HEK293T (cell line): Measurements from ENCODE around the gene PBOV1.
A peak's percentile ranks its signal among the peaks of the same experiment; 100 is the strongest.

Source experiments
- CTCF ChIA-PET: fragments of 350-600 bp; formaldehyde crosslinking; extraction: SDS; loops from one replicate; lab custom pipeline; 2021; ENCODE audit warnings: antibody characterized with exemption, inconsistent platforms; lab: Yijun Ruan, JAX
- POLR2A ChIA-PET: fragments of 350-600 bp; formaldehyde crosslinking; extraction: SDS; loops from one replicate; lab custom pipeline; 2020; ENCODE audit warnings: antibody characterized with exemption, inconsistent platforms; lab: Yijun Ruan, JAX
- DNase-seq: peaks from one replicate; pipeline ENCODE4 v3.0.0; 2012; ENCODE audit warnings: mixed read lengths; ENCODE audit errors: extremely low spot score
- ARNT ChIP-seq: fragments of 450-650 bp; IDR thresholded peaks from 2 replicates; pipeline ENCODE4 v1.6.1; 2017; ENCODE audit warnings: mild to moderate bottlenecking
- BHLHE40 ChIP-seq: fragments of 450-650 bp; IDR thresholded peaks from 2 replicates; pipeline ENCODE4 v1.6.1; 2016; ENCODE audit warnings: mild to moderate bottlenecking, moderate library complexity, borderline replicate concordance
- CTBP1 ChIP-seq: fragments of 450-650 bp; IDR thresholded peaks from 2 replicates; pipeline ENCODE4 v1.6.1; 2016; ENCODE audit warnings: borderline replicate concordance
- ELF4 ChIP-seq: fragments of 450-650 bp; IDR thresholded peaks from 2 replicates; pipeline ENCODE4 v1.6.1; 2017; ENCODE audit warnings: antibody characterized with exemption
- FOXA1 ChIP-seq: fragments of 450-650 bp; IDR thresholded peaks from 2 replicates; pipeline ENCODE4 v1.6.1; 2016; ENCODE audit warnings: mild to moderate bottlenecking
- FOXK2 ChIP-seq: fragments of 450-650 bp; IDR thresholded peaks from 2 replicates; pipeline ENCODE4 v1.6.1; 2016; ENCODE audit warnings: mild to moderate bottlenecking
- FOXM1 ChIP-seq: fragments of 450-650 bp; IDR thresholded peaks from 2 replicates; pipeline ENCODE4 v1.6.1; 2017; ENCODE audit warnings: mild to moderate bottlenecking, borderline replicate concordance
- HDGF ChIP-seq: fragments of 450-650 bp; IDR thresholded peaks from 2 replicates; pipeline ENCODE4 v1.6.1; 2017; ENCODE audit warnings: antibody characterized with exemption, borderline replicate concordance
- L3MBTL2 ChIP-seq: fragments of 450-650 bp; conservative IDR thresholded peaks from 2 replicates; pipeline ENCODE4 v1.6.1; 2016; ENCODE audit warnings: mild to moderate bottlenecking
- LEF1 ChIP-seq: fragments of 450-650 bp; IDR thresholded peaks from 2 replicates; pipeline ENCODE4 v1.6.1; 2017; ENCODE audit warnings: mild to moderate bottlenecking, borderline replicate concordance
- NFRKB ChIP-seq: fragments of 450-650 bp; IDR thresholded peaks from 2 replicates; pipeline ENCODE4 v1.6.1; 2016; ENCODE audit warnings: mild to moderate bottlenecking, moderate library complexity
- PKNOX1 ChIP-seq: fragments of 450-650 bp; IDR thresholded peaks from 2 replicates; pipeline ENCODE4 v1.6.1; 2016
- SP1 ChIP-seq: fragments of 450-650 bp; IDR thresholded peaks from 2 replicates; pipeline ENCODE4 v1.6.1; 2017
- SUZ12 ChIP-seq: fragments of 450-650 bp; IDR thresholded peaks from 2 replicates; pipeline ENCODE4 v1.6.1; 2016; ENCODE audit warnings: mild to moderate bottlenecking
- TARDBP ChIP-seq: fragments of 450-650 bp; IDR thresholded peaks from 2 replicates; pipeline ENCODE4 v1.6.1; 2016
- ZNF384 ChIP-seq: fragments of 450-650 bp; IDR thresholded peaks from 2 replicates; pipeline ENCODE4 v1.6.1; 2016

The PBOV1 gene

GRCh38 chr6:138237463-138237862 lies 19.2 kb upstream of the PBOV1 start:
- CTCF ChIA-PET, result interaction anchor here (0.7 kb wide), 1 partner anchor 123 kb away, joined by 3 read pairs; no protein-coding TSS in a partner anchor
- DNase-seq, result no peak
- POLR2A ChIA-PET, result no interaction called here
- TF ChIP-seq ZNF384, result no peak
- no peak for TF ChIP-seq SUZ12
- TF ChIP-seq FOXK2, result no peak
- no peak for TF ChIP-seq ARNT
- no peak for TF ChIP-seq NFRKB
- no peak for TF ChIP-seq ELF4
- TF ChIP-seq FOXM1, result no peak
- TF ChIP-seq BHLHE40, result no peak
- no peak for TF ChIP-seq TARDBP
- no peak for TF ChIP-seq PKNOX1
- no peak for TF ChIP-seq L3MBTL2
- TF ChIP-seq FOXA1, result no peak
- TF ChIP-seq LEF1, result no peak
- no peak for TF ChIP-seq CTBP1
- TF ChIP-seq SP1, result no peak
- no peak for TF ChIP-seq HDGF

- ChIA-PET CTCF (no interaction called here), POLR2A (no interaction called here)
- TF ChIP-seq SUZ12 (no peak), L3MBTL2 (no peak), FOXM1 (no peak), FOXA1 (no peak), ARNT (no peak)
Measured at GRCh38 chr6:138235693-138236092, 17.4 kb upstream of the PBOV1 start.

GRCh38 chr6:138235205-138235604 lies 16.9 kb upstream of the PBOV1 start:
- no peak for DNase-seq
- POLR2A ChIA-PET, result no interaction called here
- CTCF ChIA-PET, result no interaction called here
- TF ChIP-seq SP1 (no peak), FOXA1 (no peak), HDGF (no peak), BHLHE40 (no peak), ARNT (no peak), NFRKB (no peak), L3MBTL2 (no peak), CTBP1 (no peak), FOXK2 (no peak), SUZ12 (no peak), TARDBP (no peak), LEF1 (no peak), FOXM1 (no peak)

More at GRCh38 chr6:138235693-138236092, 17.4 kb upstream of the PBOV1 start:
- no peak for DNase-seq

GRCh38 chr6:138234363-138234762 lies 16.1 kb upstream of the PBOV1 start:
- ChIA-PET CTCF (no interaction called here), POLR2A (no interaction called here)
- no peak for DNase-seq
- no peak for TF ChIP-seq CTBP1
- TF ChIP-seq FOXK2, result no peak
- TF ChIP-seq ZNF384, result no peak
- no peak for TF ChIP-seq SUZ12
- TF ChIP-seq LEF1, result no peak
- no peak for TF ChIP-seq NFRKB
- no peak for TF ChIP-seq BHLHE40
- no peak for TF ChIP-seq ARNT

- CTCF ChIA-PET, result no interaction called here
- POLR2A ChIA-PET, result no interaction called here
- TF ChIP-seq NFRKB (no peak), L3MBTL2 (no peak), SUZ12 (no peak), ARNT (no peak), HDGF (no peak), ELF4 (no peak), TARDBP (no peak), FOXA1 (no peak), CTBP1 (no peak), ZNF384 (no peak), BHLHE40 (no peak), SP1 (no peak)
- no peak for DNase-seq
Measured at GRCh38 chr6:138231381-138231886, 13.1 kb upstream of the PBOV1 start.

GRCh38 chr6:138230759-138231380 lies 12.6 kb upstream of the PBOV1 start:
- no peak for TF ChIP-seq ZNF384
- TF ChIP-seq FOXK2, result no peak
- TF ChIP-seq L3MBTL2, result no peak
- no peak for TF ChIP-seq ELF4
- TF ChIP-seq FOXM1, result no peak
- no peak for TF ChIP-seq BHLHE40
- no peak for TF ChIP-seq LEF1
- no peak for TF ChIP-seq TARDBP
- TF ChIP-seq SUZ12, result no peak
- TF ChIP-seq CTBP1, result no peak
- TF ChIP-seq ARNT, result no peak
- no peak for TF ChIP-seq HDGF
- TF ChIP-seq NFRKB, result no peak
- TF ChIP-seq FOXA1, result no peak
- TF ChIP-seq SP1, result no peak
- CTCF ChIA-PET, result no interaction called here
- no peak for DNase-seq
- POLR2A ChIA-PET, result no interaction called here

GRCh38 chr6:138230221-138230620 lies 11.9 kb upstream of the PBOV1 start:
- TF ChIP-seq BHLHE40, result no peak
- no peak for DNase-seq
- ChIA-PET CTCF (no interaction called here), POLR2A (no interaction called here)

- POLR2A ChIA-PET, result no interaction called here
- DNase-seq, result no peak
- TF ChIP-seq HDGF (no peak), L3MBTL2 (peak; percentile 30; the same call in 1 of the 2 replicates)
- CTCF ChIA-PET, result no interaction called here
Measured at GRCh38 chr6:138229663-138230179, 11.4 kb upstream of the PBOV1 start.
